ENCODE results near the gene GARNL3.

Gene GARNL3

DNA sequence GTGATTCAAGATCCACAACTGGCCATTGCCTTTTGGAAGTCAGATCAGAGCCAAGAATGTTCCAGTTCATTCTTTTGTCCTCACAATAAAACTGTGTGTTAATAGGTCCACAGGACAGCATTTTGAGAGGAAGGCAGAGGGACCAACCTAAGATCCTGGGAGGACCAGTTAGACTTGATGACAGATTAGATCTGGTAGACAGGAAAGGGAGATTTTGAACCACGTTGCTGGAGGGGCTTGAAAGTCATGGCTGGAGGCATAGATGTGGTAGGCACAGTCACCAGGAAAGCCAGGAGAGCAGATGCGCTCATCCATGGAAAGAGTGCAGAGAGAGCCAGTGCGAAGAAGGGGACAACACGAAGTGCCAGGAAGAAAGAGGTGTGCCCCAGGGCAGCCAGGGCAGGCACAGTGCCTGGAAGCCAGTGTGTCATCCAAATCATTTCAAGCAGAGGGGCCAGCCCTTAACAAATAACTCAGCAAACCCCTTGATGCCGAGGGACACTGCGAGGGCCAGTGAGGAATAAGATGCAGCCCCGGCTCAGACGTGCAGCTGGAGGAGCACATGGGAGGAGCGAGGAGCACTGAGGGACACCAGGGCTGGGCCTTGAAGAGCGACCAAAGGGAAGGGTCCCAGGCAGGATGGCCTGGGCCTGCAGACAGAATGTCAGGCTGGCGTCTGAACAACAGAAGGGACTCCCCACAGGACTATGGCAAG lies 119.6 kb downstream of the GARNL3 start:
- DNase-seq (ENCODE audit: insufficient read length, low spot score), result no peak
- no peak for FAIRE-seq
- TF ChIP-seq, protein P1, sequence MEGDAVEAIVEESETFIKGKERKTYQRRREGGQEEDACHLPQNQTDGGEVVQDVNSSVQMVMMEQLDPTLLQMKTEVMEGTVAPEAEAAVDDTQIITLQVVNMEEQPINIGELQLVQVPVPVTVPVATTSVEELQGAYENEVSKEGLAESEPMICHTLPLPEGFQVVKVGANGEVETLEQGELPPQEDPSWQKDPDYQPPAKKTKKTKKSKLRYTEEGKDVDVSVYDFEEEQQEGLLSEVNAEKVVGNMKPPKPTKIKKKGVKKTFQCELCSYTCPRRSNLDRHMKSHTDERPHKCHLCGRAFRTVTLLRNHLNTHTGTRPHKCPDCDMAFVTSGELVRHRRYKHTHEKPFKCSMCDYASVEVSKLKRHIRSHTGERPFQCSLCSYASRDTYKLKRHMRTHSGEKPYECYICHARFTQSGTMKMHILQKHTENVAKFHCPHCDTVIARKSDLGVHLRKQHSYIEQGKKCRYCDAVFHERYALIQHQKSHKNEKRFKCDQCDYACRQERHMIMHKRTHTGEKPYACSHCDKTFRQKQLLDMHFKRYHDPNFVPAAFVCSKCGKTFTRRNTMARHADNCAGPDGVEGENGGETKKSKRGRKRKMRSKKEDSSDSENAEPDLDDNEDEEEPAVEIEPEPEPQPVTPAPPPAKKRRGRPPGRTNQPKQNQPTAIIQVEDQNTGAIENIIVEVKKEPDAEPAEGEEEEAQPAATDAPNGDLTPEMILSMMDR (IDR thresholded peaks at IDR 0.05; ENCODE audit: insufficient read depth, missing control alignments), result no peak

DNA sequence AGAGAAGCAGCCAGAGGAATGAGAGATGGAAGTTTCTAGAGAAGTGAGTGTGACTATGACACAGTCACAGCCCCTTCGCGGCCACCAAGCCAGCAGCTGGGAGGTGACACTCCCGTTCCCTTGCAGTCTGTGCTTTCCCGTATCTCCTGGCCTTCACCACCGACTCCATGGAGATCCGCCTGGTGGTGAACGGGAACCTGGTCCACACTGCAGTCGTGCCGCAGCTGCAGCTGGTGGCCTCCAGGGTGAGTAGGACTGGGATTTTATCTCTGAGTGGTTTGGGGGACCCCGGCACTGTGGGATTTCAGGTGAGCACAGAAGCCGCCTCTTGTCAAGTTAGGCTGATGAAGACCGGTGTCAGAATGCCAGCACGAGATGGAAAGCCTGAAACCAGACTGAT lies 120.3 kb downstream of the GARNL3 start:
- FAIRE-seq (no peak), DNase-seq (ENCODE audit: insufficient read length, low spot score) (no peak)
- TF ChIP-seq, protein P1 (IDR thresholded peaks at IDR 0.05; ENCODE audit: insufficient read depth, missing control alignments), result no peak

DNA sequence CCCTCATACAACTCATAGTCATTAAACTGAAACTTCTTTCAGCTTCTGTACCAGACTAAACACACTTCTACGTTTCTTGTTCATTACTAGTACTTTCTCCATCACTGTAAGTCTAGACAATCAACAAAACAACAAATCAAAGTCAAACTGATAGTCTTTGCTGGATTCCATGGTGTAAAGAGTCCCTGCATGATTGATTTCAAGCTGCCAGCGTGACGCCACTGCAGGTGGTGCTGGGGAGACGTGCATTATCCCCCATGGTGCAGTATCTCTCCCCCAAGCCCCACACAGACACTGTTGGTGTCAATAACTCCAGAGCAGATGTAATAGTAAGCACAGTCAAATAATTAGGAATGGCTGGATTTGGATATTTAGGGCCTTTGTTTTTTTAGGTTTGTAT lies 121.7 kb downstream of the GARNL3 start:
- DNase-seq (ENCODE audit: insufficient read length, low spot score) (no peak), FAIRE-seq (no peak)
- TF ChIP-seq, protein P1 (IDR thresholded peaks at IDR 0.05; ENCODE audit: insufficient read depth, missing control alignments), result no peak

DNA sequence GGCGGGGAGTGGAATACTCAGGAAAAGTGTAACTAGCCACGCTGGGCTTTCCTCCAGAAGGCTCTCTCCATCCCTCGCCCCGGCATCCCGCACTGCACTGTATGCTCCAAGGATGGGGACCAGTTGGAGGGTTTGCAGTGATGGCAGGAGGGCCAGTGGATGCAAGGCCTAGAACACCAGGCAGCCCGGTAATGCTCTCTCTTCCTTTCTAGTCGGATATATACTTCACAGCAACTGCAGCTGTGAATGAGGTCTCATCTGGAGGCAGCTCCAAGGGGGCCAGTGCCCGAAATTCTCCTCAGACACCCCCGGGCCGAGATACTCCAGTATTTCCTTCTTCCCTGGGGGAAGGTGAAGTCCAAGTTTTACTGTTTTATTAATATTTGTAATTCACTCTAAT lies 122.4 kb downstream of the GARNL3 start:
- no peak for FAIRE-seq
- no peak for DNase-seq (ENCODE audit: insufficient read length, low spot score)
- TF ChIP-seq, protein P1 (IDR thresholded peaks at IDR 0.05; ENCODE audit: insufficient read depth, missing control alignments), result no peak

DNA sequence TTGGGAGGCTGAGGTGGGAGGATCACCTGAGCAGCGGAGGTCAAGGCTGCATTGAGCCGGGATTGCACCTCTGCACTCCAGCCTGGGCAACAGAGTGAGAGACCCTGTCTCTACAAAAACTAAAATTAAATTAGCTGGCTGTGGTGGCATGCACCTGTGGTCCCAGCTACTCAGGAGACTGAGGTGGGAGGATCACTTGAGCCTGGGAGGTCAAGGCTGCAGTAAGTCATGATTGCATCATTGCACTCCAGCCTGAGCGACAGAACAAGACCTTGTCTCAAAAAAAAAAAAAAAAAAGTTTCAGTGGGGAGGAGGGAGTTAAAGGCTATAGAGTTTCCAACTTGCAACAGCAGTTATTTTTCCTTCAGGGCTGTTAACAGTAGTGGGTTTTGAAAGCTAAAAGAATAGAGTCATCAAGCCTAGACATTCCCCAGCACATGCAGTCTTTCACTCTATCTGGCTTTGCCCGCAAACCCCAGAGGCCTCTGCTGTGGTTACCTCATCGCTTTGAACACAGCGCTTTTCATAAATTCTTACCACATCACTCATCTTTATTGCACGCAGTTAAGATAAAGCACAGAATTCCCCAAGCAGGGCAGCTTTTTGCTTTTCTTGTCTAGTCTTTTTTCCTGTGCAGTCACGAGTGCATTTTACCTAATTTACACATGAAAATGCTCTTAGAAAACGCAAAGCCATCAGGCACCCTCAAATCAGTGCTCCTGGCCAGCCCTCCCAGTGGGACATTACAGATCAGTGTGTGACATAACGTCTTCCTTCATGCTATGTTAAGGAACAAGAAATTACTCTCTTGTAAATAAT lies 123.7 kb downstream of the GARNL3 start:
- TF ChIP-seq, protein P1 (IDR thresholded peaks at IDR 0.05; ENCODE audit: insufficient read depth, missing control alignments), result no peak
- FAIRE-seq, result no peak
- no peak for DNase-seq (ENCODE audit: insufficient read length, low spot score)

DNA sequence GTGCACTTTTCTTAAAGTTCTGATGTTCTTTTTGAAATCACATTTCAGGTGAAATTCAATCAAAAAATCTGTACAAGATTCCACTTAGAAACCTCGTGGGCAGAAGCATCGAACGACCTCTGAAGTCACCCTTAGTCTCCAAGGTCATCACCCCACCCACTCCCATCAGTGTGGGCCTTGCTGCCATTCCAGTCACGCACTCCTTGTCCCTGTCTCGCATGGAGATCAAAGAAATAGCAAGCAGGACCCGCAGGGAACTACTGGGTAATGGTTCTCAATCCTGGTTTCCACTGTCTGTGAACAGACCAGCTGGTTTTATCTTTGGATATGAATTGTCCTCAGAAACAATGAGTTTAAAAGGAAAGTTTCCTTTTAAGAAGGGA lies 124.3 kb downstream of the GARNL3 start:
- TF ChIP-seq, protein P1 (IDR thresholded peaks at IDR 0.05; ENCODE audit: insufficient read depth, missing control alignments), result no peak
- DNase-seq (ENCODE audit: insufficient read length, low spot score), result no peak
- FAIRE-seq, result no peak
